HepG2 (cell line): ENCODE data around the gene VWA7. TPM values are rescaled to one million over a fixed set of nuclear protein-coding genes. Genes with fewer than 3 reads are reported as not detected.

ENCODE experiments used
- BRF2 ChIP-seq: sonication (generic); formaldehyde crosslinking; IDR thresholded peaks from 2 replicates; pipeline ENCODE4 v1.8.1; 2022; ENCODE audit warnings: mild to moderate bottlenecking, missing genetic modification reagents
- CTCF ChIP-seq: sonication (generic); formaldehyde crosslinking; IDR thresholded peaks from 2 replicates; pipeline ENCODE4 v1.5.0; 2020; ENCODE audit warnings: mild to moderate bottlenecking, missing genetic modification reagents, moderate library complexity
- HDAC6 ChIP-seq: fragments of 200-600 bp; sonication (generic); IDR thresholded peaks from 2 replicates; pipeline ENCODE4 v1.7.0; 2017; ENCODE audit warnings: mild to moderate bottlenecking, antibody characterized with exemption, low read length, low read depth
- SOX6 ChIP-seq, 2 experiments: fragments of 450-650 bp in 1 of 2; sonication (generic) in 1 of 2; formaldehyde crosslinking in 1 of 2; IDR thresholded peaks; 2 replicates each; pipeline versions ENCODE4 v1.4.0 to v1.6.1; 2017 to 2020; ENCODE audit warnings: antibody characterized with exemption in 1 of 2, mild to moderate bottlenecking in 1 of 2, missing genetic modification reagents in 1 of 2
- SRSF1 ChIP-seq: fragments of 200-400 bp; formaldehyde crosslinking; optimal IDR thresholded peaks from 2 replicates; pipeline ENCODE3; 2017; ENCODE audit warnings: mild to moderate bottlenecking, low read depth, low read length, moderate library complexity
- SYNCRIP ChIP-seq: fragments of 200-400 bp; formaldehyde crosslinking; IDR thresholded peaks from 2 replicates; pipeline ENCODE4 v1.6.1; 2018; ENCODE audit warnings: mild to moderate bottlenecking, low read depth, low read length; ENCODE audit not compliant: insufficient read depth
- ZHX2 ChIP-seq, 2 experiments: sonication (generic) in 1 of 2; formaldehyde crosslinking in 1 of 2; IDR thresholded peaks; 2 replicates each; pipeline versions ENCODE4 v1.6.1 to v1.9.0; 2014 to 2022; ENCODE audit warnings: antibody characterized with exemption in 1 of 2, borderline replicate concordance in 1 of 2, inconsistent platforms in 1 of 2, low read depth in 1 of 2, missing genetic modification reagents in 1 of 2
- ZNF225 ChIP-seq: sonication (generic); formaldehyde crosslinking; IDR thresholded peaks from 2 replicates; pipeline ENCODE4 v1.4.0; 2020; ENCODE audit warnings: mild to moderate bottlenecking, missing genetic modification reagents
- ZNF260 ChIP-seq: sonication (generic); formaldehyde crosslinking; IDR thresholded peaks from 2 replicates; pipeline ENCODE4 v1.4.0; 2020; ENCODE audit warnings: missing genetic modification reagents, low read depth, mild to moderate bottlenecking, borderline replicate concordance
- ZNF281 ChIP-seq: sonication (generic); formaldehyde crosslinking; IDR thresholded peaks from 2 replicates; pipeline ENCODE4 v1.4.0; 2020; ENCODE audit warnings: missing genetic modification reagents, borderline replicate concordance
- ZNF33A ChIP-seq: sonication (generic); formaldehyde crosslinking; IDR thresholded peaks from 2 replicates; pipeline ENCODE4 v1.5.1; 2020; ENCODE audit warnings: missing genetic modification reagents, mild to moderate bottlenecking, moderate library complexity, borderline replicate concordance
- ZNF451 ChIP-seq: sonication (generic); formaldehyde crosslinking; IDR thresholded peaks from 2 replicates; pipeline ENCODE4 v1.5.0; 2020; ENCODE audit warnings: mild to moderate bottlenecking, missing genetic modification reagents
- ZNF589 ChIP-seq: sonication (generic); formaldehyde crosslinking; conservative IDR thresholded peaks from 2 replicates; pipeline ENCODE4 v1.8.0; 2022; ENCODE audit warnings: mild to moderate bottlenecking, moderate library complexity, missing genetic modification reagents
- ZNF629 ChIP-seq: sonication (generic); formaldehyde crosslinking; conservative IDR thresholded peaks from 2 replicates; pipeline ENCODE4 v1.5.0; 2020; ENCODE audit warnings: missing genetic modification reagents
- ZNF850 ChIP-seq: sonication (generic); formaldehyde crosslinking; conservative IDR thresholded peaks from 2 replicates; pipeline ENCODE4 v1.9.0; 2021; ENCODE audit warnings: mild to moderate bottlenecking, missing genetic modification reagents
- polyA plus RNA-seq, 8 experiments: library from polyadenylated mRNA; depleted of rRNA in 3 of 8; stranded (reverse) in 7 of 8; unstranded in 1 of 8; fragments of >200 nt; fragmentation: Illumina TruSeq in 4 of 8; extraction: Trizol in 4 of 8; gene quantifications; 2 replicates each; pipeline versions ENCODE4 v1.2.1 to v1.2.3, GENCODE V29; 2011 to 2016; ENCODE audit warnings: low read depth in 4 of 8, missing spikeins in 1 of 8, mixed read lengths in 1 of 8; ENCODE audit not compliant: insufficient read depth in 1 of 8
- total RNA-seq, 5 experiments: library from RNA; depleted of rRNA; stranded (reverse); fragments of >200 nt; fragmentation: Illumina TruSeq; extraction: Trizol; gene quantifications; 2 replicates each; pipeline ENCODE4 v1.2.3, GENCODE V29; 2016; ENCODE audit warnings: low read depth in 1 of 5

The VWA7 gene
- total and polyA plus RNA-seq, 2 of the 13 experiments (the other 11 are each of a cell fraction or from before 2014, with no cell fraction given): 0.86 to 3.3 TPM

GRCh38 chr6:31729979-31730630 is 47.0 kb downstream of the VWA7 start (continued):
- no peak for TF ChIP-seq ZHX2 (IDR thresholded peaks at IDR 0.05; ENCODE audit: low read depth)
- TF ChIP-seq ZHX2 (CRISPR knock-in tag; IDR thresholded peaks at IDR 0.05; ENCODE audit: borderline replicate concordance): no peak
- TF ChIP-seq ZNF225: no peak
- peak; percentile 98 for TF ChIP-seq ZNF33A (CRISPR knock-in tag)
- TF ChIP-seq ZNF281 (CRISPR knock-in tag): no peak; the same call in 1 of the 2 replicates
- no peak for TF ChIP-seq ZNF629 (CRISPR knock-in tag)
- 0 out of 2 replicates have a peak, but pooled peaks have one; percentile 25 for TF ChIP-seq ZNF589 (CRISPR knock-in tag)
- TF ChIP-seq ZNF850 (CRISPR knock-in tag): peak; percentile 89; the same call in 1 of the 2 replicates
- TF ChIP-seq BRF2 (CRISPR knock-in tag): no peak; the same call in 1 of the 2 replicates
- TF ChIP-seq SYNCRIP: no peak
- TF ChIP-seq ZNF451 (CRISPR knock-in tag): 0 out of 2 replicates have a peak, but pooled peaks have one; percentile 18
- 0 out of 2 replicates have a peak, but pooled peaks have one; percentile 67 for TF ChIP-seq ZNF260 (CRISPR knock-in tag)
- TF ChIP-seq SRSF1: peak; percentile 92
- no peak for TF ChIP-seq SOX6 (IDR thresholded peaks at IDR 0.05)
- 0 out of 2 replicates have a peak, but pooled peaks have one; percentile 39 for TF ChIP-seq SOX6 (CRISPR knock-in tag; IDR thresholded peaks at IDR 0.05)
- no peak for TF ChIP-seq HDAC6
- TF ChIP-seq CTCF (CRISPR knock-in tag): peak; percentile 23; the same call in 1 of the 2 replicates
